ENCODE data around the gene FFAR1.

FFAR1 gene

DNA sequence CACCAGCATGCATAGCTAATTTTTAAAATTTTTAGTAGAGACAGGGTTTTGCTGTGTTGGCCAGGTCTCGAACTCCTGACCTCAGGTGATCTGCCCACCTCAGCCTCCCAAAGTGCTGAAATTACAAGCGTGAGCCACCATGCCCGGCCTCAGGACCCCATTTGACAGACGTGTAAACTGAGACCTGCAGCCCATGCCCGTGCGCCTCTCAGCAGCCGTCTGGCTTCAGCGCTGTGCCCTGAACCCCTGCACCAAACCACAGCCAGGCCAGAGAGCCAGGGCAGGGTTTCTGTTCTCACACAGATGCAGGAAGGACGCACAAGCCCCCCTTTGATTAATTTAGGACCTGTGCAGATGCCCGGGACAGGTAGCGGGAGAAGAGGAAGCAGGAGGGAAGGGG lies 7.3 kb upstream of the FFAR1 start:
- TF ChIP-seq, protein P1, sequence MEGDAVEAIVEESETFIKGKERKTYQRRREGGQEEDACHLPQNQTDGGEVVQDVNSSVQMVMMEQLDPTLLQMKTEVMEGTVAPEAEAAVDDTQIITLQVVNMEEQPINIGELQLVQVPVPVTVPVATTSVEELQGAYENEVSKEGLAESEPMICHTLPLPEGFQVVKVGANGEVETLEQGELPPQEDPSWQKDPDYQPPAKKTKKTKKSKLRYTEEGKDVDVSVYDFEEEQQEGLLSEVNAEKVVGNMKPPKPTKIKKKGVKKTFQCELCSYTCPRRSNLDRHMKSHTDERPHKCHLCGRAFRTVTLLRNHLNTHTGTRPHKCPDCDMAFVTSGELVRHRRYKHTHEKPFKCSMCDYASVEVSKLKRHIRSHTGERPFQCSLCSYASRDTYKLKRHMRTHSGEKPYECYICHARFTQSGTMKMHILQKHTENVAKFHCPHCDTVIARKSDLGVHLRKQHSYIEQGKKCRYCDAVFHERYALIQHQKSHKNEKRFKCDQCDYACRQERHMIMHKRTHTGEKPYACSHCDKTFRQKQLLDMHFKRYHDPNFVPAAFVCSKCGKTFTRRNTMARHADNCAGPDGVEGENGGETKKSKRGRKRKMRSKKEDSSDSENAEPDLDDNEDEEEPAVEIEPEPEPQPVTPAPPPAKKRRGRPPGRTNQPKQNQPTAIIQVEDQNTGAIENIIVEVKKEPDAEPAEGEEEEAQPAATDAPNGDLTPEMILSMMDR (IDR thresholded peaks at IDR 0.05; ENCODE audit: low read depth, low read length), result no peak
- no peak overlapping the region for H3K4me3 ChIP-seq (replicated peaks in 1 of 2; ENCODE audit: low read depth in 2 of 2, low read length in 2 of 2)
- no peak for DNase-seq (ENCODE audit: low read depth in 2 of 2)

DNA sequence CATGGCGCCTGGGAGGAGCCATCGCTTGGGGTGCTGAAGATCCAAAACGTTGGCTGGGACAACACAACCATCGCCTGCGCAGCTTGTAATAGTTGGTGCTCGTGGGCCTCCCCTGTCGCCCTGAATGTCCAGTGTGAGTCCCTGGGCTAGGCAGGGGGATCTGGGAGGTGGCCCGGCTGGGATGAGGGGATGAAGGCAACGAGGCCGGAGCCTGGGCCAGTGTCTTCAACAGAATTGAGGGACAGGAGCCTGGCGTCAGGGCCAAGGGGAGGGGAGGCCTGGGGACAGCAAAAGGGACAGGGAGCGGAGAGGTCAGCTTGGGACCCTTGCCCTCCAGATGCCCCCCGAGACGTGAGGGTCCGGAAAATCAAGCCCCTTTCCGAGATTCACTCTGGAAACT lies 6.7 kb upstream of the FFAR1 start:
- no peak for DNase-seq (ENCODE audit: low read depth in 2 of 2)
- TF ChIP-seq, protein P1 (IDR thresholded peaks at IDR 0.05; ENCODE audit: low read depth, low read length), result no peak
- H3K4me3 ChIP-seq (replicated peaks in 1 of 2; ENCODE audit: low read depth in 2 of 2, low read length in 2 of 2), result no peak overlapping the region

DNA sequence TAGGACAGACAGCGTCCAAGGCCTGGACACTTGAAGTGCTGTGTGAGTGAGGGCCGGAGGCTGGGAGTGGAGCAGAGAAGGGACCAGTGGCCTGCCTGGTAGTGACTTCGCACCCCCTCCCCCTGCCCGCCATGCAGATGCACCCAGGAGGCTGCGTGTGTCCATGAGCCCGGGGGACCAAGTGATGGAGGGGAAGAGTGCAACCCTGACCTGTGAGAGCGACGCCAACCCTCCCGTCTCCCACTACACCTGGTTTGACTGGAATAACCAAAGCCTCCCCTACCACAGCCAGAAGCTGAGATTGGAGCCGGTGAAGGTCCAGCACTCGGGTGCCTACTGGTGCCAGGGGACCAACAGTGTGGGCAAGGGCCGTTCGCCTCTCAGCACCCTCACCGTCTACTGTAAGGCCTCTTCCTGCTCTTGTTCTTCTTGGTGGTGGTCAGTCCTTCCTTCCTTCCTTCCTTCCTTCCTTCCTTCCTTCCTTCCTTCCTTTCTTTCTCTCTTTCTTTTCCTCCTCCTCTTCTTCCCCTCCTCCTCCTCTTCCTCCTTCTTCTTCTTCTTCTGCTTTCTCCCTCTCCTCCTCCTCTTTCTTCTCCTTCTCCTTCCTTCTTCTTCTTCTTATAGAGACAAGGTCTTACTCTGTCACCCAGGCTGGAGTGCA lies 6.0 kb upstream of the FFAR1 start:
- TF ChIP-seq, protein P1 (IDR thresholded peaks at IDR 0.05; ENCODE audit: low read depth, low read length), result no peak
- no peak for DNase-seq (ENCODE audit: low read depth in 2 of 2)

DNA sequence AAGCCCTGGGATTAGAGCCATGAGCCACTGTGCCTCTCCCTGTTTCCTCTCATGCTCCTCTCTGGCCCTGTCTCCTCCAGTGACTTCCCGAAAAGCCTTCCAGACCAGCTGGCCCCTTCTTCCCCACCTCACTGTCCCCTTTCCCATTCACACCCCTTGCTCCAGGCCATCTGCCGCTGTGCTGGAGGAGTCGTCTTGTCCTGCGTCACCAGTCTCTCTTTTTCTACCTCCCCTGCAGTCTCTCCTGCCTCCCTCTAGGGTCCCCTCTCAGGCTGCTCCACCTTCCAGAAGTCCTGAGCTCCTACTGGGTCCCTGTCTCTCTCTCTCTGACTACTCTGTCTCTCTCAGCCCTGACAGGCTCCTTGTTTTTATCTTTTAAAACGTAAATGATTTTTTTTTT lies 5.3 kb upstream of the FFAR1 start:
- DNase-seq (ENCODE audit: low read depth in 2 of 2), result no peak
- TF ChIP-seq, protein P1 (IDR thresholded peaks at IDR 0.05; ENCODE audit: low read depth, low read length), result no peak
- H3K4me3 ChIP-seq (replicated peaks in 1 of 2; ENCODE audit: low read depth in 2 of 2, low read length in 2 of 2), result no peak overlapping the region

More for the DNA sequence above, 6.0 kb upstream of the FFAR1 start:
- H3K4me3 ChIP-seq (replicated peaks in 1 of 2; ENCODE audit: low read depth in 2 of 2, low read length in 2 of 2), result no peak overlapping the region

DNA sequence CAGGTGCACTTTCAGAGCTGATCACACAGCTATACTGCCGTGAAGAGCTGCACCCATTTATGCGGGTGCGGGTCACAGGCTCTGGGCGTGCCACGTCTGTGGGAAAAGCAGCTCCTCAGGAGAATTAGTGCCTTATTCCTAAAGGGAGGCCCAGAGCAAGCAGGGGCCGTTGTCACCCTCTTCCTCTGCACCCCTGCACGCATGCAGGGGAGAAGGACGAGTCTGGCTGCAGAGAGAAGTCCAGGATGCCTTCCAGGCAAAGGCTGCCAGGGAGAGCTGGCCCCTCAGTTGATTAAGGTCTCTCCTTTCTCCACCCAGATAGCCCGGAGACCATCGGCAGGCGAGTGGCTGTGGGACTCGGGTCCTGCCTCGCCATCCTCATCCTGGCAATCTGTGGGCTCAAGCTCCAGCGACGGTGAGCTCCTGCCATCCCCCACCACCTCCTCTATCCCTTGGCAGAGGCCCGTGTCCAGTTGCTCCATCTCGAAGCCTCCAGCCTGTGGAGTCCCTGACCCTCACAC lies 3.1 kb upstream of the FFAR1 start:
- no peak for DNase-seq (ENCODE audit: low read depth in 2 of 2)
- TF ChIP-seq, protein P1 (IDR thresholded peaks at IDR 0.05; ENCODE audit: low read depth, low read length), result no peak

DNA sequence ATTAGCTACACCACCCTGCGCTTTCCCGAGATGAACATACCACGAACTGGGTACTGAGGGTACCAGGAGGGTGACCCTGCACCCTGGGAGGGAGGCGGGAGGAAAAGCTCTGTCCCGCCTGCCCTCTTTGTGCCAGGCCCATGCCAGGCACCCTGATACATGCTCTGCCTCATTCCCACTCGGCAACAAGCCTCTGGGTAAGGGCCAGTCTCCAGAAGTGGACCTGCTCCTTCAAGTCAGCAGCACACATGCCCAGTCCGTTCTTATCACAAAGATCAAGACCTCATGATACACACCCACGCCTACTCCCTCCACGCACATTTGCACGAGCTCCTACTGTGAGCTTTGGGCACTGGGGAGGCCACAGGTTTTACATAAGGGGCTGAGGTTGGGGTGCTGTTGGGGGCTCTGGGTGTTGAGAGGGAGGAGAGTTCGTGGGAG lies 2.0 kb upstream of the FFAR1 start:
- no peak overlapping the region for H3K4me3 ChIP-seq (replicated peaks in 1 of 2; ENCODE audit: low read depth in 2 of 2, low read length in 2 of 2)
- TF ChIP-seq, protein P1 (IDR thresholded peaks at IDR 0.05; ENCODE audit: low read depth, low read length), result no peak
- DNase-seq (ENCODE audit: low read depth in 2 of 2), result no peak

More for the DNA sequence above, 3.1 kb upstream of the FFAR1 start:
- no peak overlapping the region for H3K4me3 ChIP-seq (replicated peaks in 1 of 2; ENCODE audit: low read depth in 2 of 2, low read length in 2 of 2)
